ENCODE results near the gene LYVE1. TPM values are rescaled to one million over a fixed set of nuclear protein-coding genes. Genes with fewer than 3 reads are reported as not detected.

The LYVE1 gene
- total RNA-seq: 1.2 and 2.3 TPM in 2 replicates

GRCh38 chr11:10568486-10568941 is at the start of gene LYVE1:
LYVE1 (minus strand) TSS chr11:10568665; CDS start chr11:10568532, 133 bp downstream.

GRCh38 chr11:10540915-10541560 is 27.4 kb downstream of the LYVE1 start, which contains the start of gene RNF141:
RNF141 (minus strand) TSS chr11:10541187; CDS start chr11:10534158, 7,029 bp downstream.

Other genes with a start within 250 kb of the LYVE1 start
- 6.4 and 10.2 TPM in 2 replicates for gene AMPD3, start 113.4 kb downstream of the LYVE1 start, total RNA-seq
- gene RNF141, start 27.5 kb downstream of the LYVE1 start, total RNA-seq: 18.1 and 29.0 TPM in 2 replicates
- gene IRAG1, start 125.1 kb upstream of the LYVE1 start, total RNA-seq: 0.64 and 4.1 TPM in 2 replicates
- gene CTR9, start 182.6 kb upstream of the LYVE1 start, total RNA-seq: 16.8 and 19.5 TPM in 2 replicates
- 482 and 501 TPM in 2 replicates for gene EIF4G2, start 240.3 kb upstream of the LYVE1 start, total RNA-seq

Data from epithelial cell of alveolus of lung (primary cell).